Fibroblast of pulmonary artery (primary cell): ENCODE measurements around the gene IL4R.
A peak's percentile ranks its signal among the peaks of the same experiment; 100 is the strongest.

Experiments
- DNase-seq: peaks from one replicate; pipeline ENCODE4 v3.0.0-alpha.2; 2010; ENCODE audit warnings: low read depth
- H3K4me3 ChIP-seq: replicated peaks from 2 replicates; pipeline ENCODE4 v1.5.1; 2011; ENCODE audit warnings: low read depth, mild to moderate bottlenecking, control low read depth, low read length, moderate library complexity
- CTCF ChIP-seq: IDR thresholded peaks from 2 replicates; pipeline ENCODE4 v1.5.1; 2011; ENCODE audit warnings: mild to moderate bottlenecking, control low read depth, low read length, inconsistent platforms; ENCODE audit errors: missing control alignments

The IL4R gene

DNA sequence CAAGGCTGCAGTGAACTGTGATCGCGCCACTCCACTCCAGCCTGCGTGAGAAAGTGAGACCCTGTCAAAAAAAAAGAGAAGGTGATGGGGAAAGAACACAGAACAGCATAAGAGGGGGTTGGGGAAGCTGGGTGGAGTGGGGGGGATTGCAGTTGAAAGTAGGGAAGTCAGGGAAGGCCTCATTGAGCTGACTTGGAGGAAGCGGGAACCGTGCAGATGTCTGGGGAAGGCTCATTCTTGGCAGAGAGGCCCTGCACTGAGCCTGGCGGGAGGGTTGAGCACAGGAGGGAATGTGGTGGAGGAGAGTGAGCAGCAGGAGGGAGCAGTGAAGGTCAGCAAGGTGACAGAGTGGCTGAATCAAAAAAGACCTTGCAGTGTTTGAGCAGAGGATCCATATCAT is 26.9 kb downstream of the IL4R start:
- no peak for TF ChIP-seq CTCF
- H3K4me3 ChIP-seq = no peak overlapping the region
- DNase-seq = no peak

DNA sequence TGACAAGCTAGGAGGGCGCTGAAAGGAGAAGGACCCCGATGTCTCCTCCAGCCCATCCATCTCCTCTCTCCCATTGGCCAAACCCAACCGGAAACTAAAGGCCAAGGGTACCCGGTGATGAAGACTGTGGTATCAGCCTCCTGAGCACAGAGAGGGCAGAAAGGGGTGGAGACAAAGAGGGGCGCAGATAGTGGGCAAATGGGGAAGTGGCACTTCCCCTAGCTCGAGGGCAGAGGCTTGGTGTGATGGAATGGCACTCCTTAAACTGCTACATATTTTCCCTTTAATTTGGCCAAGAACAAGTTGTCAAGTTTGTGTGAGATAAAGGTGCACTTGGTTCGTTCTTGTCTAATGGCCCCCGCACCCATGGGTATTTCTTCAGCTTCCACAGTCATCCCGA is 27.8 kb downstream of the IL4R start:
- no peak for DNase-seq
- H3K4me3 ChIP-seq = no peak overlapping the region
- TF ChIP-seq CTCF = no peak

- H3K4me3 ChIP-seq = no peak overlapping the region
- no peak for TF ChIP-seq CTCF
Observed at GRCh38 chr16:27341971-27342370, 28.2 kb downstream of the IL4R start.

DNA sequence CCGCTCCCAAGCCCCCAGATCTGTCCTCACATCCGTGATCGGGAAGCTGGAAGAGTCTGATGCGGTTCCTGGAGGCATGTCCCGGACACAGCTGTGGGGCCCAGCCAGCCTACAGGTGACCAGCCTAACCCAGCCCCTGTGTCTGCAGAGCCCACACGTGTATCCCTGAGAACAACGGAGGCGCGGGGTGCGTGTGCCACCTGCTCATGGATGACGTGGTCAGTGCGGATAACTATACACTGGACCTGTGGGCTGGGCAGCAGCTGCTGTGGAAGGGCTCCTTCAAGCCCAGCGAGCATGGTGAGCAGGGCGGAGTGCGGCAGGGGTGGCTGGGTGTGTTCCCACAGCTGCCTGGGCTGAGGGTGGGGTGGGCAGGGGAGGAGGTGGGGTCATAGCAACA is 30.9 kb downstream of the IL4R start:
- no peak for DNase-seq
- TF ChIP-seq CTCF = no peak
- no peak overlapping the region for H3K4me3 ChIP-seq

More at GRCh38 chr16:27341971-27342370, 28.2 kb downstream of the IL4R start:
- DNase-seq = no peak

- DNase-seq = no peak
- no peak overlapping the region for H3K4me3 ChIP-seq
- no peak for TF ChIP-seq CTCF
Observed at GRCh38 chr16:27345201-27345600, 31.4 kb downstream of the IL4R start.

GRCh38 chr16:27346819-27347218 is 33.0 kb downstream of the IL4R start:
- DNase-seq = no peak
- no peak overlapping the region for H3K4me3 ChIP-seq
- no peak for TF ChIP-seq CTCF

GRCh38 chr16:27347930-27348685 is 34.3 kb downstream of the IL4R start:
- TF ChIP-seq CTCF = no peak
- DNase-seq = peak; percentile 19
- H3K4me3 ChIP-seq = no peak overlapping the region
